HCT116 (cell line): ENCODE data around the gene OBP2B. TPM values are rescaled to one million over a fixed set of nuclear protein-coding genes. Genes with fewer than 3 reads are reported as not detected.

Experiments
- ATAC-seq: fragments of 200-7000 bp; cut with Tn5 transposase; 2 replicates; pipeline ENCODE4 v1.9.1; 2020; ENCODE audit warnings: mild to moderate bottlenecking, moderate library complexity
- BruUV-seq: library from RNA; stranded (reverse); fragments of 400-500 nt; replicated peaks from 2 replicates; lab custom pipeline; 2021; lab: Mats Ljungman, UMichigan
- CTCF ChIA-PET: fragments of 300-600 bp; sonication (Branson Sonifier 250); formaldehyde crosslinking; loops from one replicate; lab custom pipeline; 2021; ENCODE audit warnings: antibody characterized with exemption; lab: Charles Lee
- POLR2A ChIA-PET: fragments of 300-600, 350-600 bp; sonication (Branson Sonifier 250); formaldehyde crosslinking; loops from one replicate; lab custom pipeline; 2021; ENCODE audit warnings: antibody characterized with exemption; lab: Charles Lee
- RAD21 ChIA-PET, 2 experiments: fragments of 300-600 bp; sonication (Branson Sonifier 250); formaldehyde crosslinking; loops; one replicate each; lab custom pipeline; 2023; ENCODE audit warnings: low total read pairs in 2 of 2; ENCODE audit not compliant: uncharacterized antibody in 2 of 2, unreplicated experiment in 2 of 2, low non-redundant PET in 1 of 2; lab: Charles Lee
- DNase-seq: peaks from one replicate; pipeline ENCODE4 v3.0.0-alpha.2; 2010; ENCODE audit warnings: low read depth, low spot score
- H2AFZ ChIP-seq: fragments of 200-600 bp; shearing (Covaris generic), sonication (generic); 2 replicates; pipeline ENCODE4 v1.6.1; 2017; ENCODE audit warnings: low read depth, mixed run types, mixed read lengths, antibody characterized with exemption, low read length; ENCODE audit not compliant: poor library complexity, severe bottlenecking
- H3K27ac ChIP-seq: 2 replicates; pipeline ENCODE4 v1.5.1; 2012; ENCODE audit warnings: low read depth, low read length
- H3K27me3 ChIP-seq: fragments of 200-600 bp; sonication (generic); 2 replicates; pipeline ENCODE4 v1.6.1; 2016; ENCODE audit warnings: mixed run types, low read length, mixed read lengths; ENCODE audit not compliant: insufficient read depth
- H3K36me3 ChIP-seq, 2 experiments: fragments of 200-500 bp in 1 of 2; fragments of 200-600 bp in 1 of 2; sonication (Bioruptor generic) in 1 of 2; sonication (generic) in 1 of 2; 2 replicates each; pipeline versions ENCODE4 v1.5.1 to v1.6.1; 2014 to 2016; ENCODE audit warnings: low read length in 2 of 2, inconsistent platforms in 1 of 2, mixed read lengths in 1 of 2, mixed run types in 1 of 2; ENCODE audit not compliant: insufficient read depth in 2 of 2, control insufficient read depth in 1 of 2
- H3K4me1 ChIP-seq, 2 experiments: fragments of 200-600 bp in 1 of 2; sonication (generic) in 1 of 2; 2 replicates each; pipeline versions ENCODE4 v1.5.1 to v1.6.1; 2012 to 2017; ENCODE audit warnings: low read length in 2 of 2, inconsistent platforms in 1 of 2, mild to moderate bottlenecking in 1 of 2, mixed read lengths in 1 of 2, mixed run types in 1 of 2, moderate library complexity in 1 of 2; ENCODE audit not compliant: insufficient read depth in 2 of 2, control insufficient read depth in 1 of 2
- H3K4me2 ChIP-seq: fragments of 200-600 bp; sonication (generic); 2 replicates; pipeline ENCODE4 v1.6.1; 2017; ENCODE audit warnings: mixed run types, low read length, mixed read lengths
- H3K4me3 ChIP-seq, 2 experiments: fragments of 200-600 bp in 1 of 2; sonication (generic) in 1 of 2; replicated peaks in 1 of 2; 2 replicates each; pipeline ENCODE4 v1.5.1; 2011 to 2016; ENCODE audit warnings: low read length in 2 of 2, control low read depth in 1 of 2, low read depth in 1 of 2, mild to moderate bottlenecking in 1 of 2, mixed read lengths in 1 of 2, mixed run types in 1 of 2
- H3K79me2 ChIP-seq: fragments of 200-600 bp; sonication (generic); 2 replicates; pipeline ENCODE4 v1.6.1; 2017; ENCODE audit warnings: mild to moderate bottlenecking, mixed run types, low read length, moderate library complexity, mixed read lengths; ENCODE audit not compliant: insufficient read depth
- H3K9ac ChIP-seq: fragments of 200-600 bp; sonication (generic); 2 replicates; pipeline ENCODE4 v1.6.1; 2016; ENCODE audit warnings: low read length, mixed read lengths
- H3K9me2 ChIP-seq: fragments of 200-600 bp; sonication (generic), shearing (Covaris generic); 2 replicates; pipeline ENCODE4 v1.6.1; 2017; ENCODE audit warnings: mixed run types, mild to moderate bottlenecking, moderate library complexity; ENCODE audit not compliant: insufficient read depth
- H3K9me3 ChIP-seq, 2 experiments: fragments of 200-500 bp in 1 of 2; fragments of 200-600 bp in 1 of 2; sonication (Bioruptor generic) in 1 of 2; sonication (generic) in 1 of 2; 2 replicates each; pipeline ENCODE4 v1.6.1; 2014 to 2017; ENCODE audit warnings: low read length in 2 of 2, mixed read lengths in 2 of 2, inconsistent platforms in 1 of 2, low read depth in 1 of 2, mild to moderate bottlenecking in 1 of 2, mixed run types in 1 of 2, moderate library complexity in 1 of 2; ENCODE audit not compliant: control insufficient read depth in 1 of 2, insufficient read depth in 1 of 2
- H4K20me1 ChIP-seq: fragments of 200-600 bp; sonication (generic), shearing (Covaris generic); 2 replicates; pipeline ENCODE4 v1.6.1; 2017; ENCODE audit warnings: mixed run types, mild to moderate bottlenecking, moderate library complexity; ENCODE audit not compliant: insufficient read depth
- EZH2phosphoT487 ChIP-seq: fragments of 200-600 bp; IDR thresholded peaks from 2 replicates; pipeline ENCODE4 v1.6.1; 2018; ENCODE audit warnings: antibody characterized with exemption, borderline replicate concordance
- FOSL1 ChIP-seq: IDR thresholded peaks from 2 replicates; pipeline ENCODE4 v1.6.1; 2012; ENCODE audit warnings: low read depth
- POLR2A ChIP-seq: IDR thresholded peaks from 2 replicates; pipeline ENCODE4 v1.7.0; 2011; ENCODE audit warnings: borderline replicate concordance; ENCODE audit not compliant: insufficient read depth, insufficient read length; ENCODE audit errors: extremely low read depth
- SIN3A ChIP-seq: IDR thresholded peaks from 2 replicates; pipeline ENCODE4 v1.6.1; 2012; ENCODE audit warnings: low read depth
- SRF ChIP-seq: IDR thresholded peaks from 2 replicates; pipeline ENCODE4 v1.6.1; 2012; ENCODE audit warnings: low read depth
- YY1 ChIP-seq: IDR thresholded peaks from 2 replicates; pipeline ENCODE4 v1.6.1; 2011; ENCODE audit warnings: low read length, low read depth, moderate library complexity, mild to moderate bottlenecking; ENCODE audit not compliant: insufficient replicate concordance; ENCODE audit errors: extremely low read depth
- ZFX ChIP-seq: fragments of 450-650 bp; IDR thresholded peaks from 2 replicates; pipeline ENCODE4 v1.6.1; 2017
- intact Hi-C: fragments of 100-400 bp; cut with micrococcal nuclease; formaldehyde crosslinking; loops from 2 replicates; pipeline ENCODE4 v1.10.0; 2022
- total RNA-seq: library from RNA; stranded (reverse); gene quantifications from one replicate; pipeline ENCODE4 v1.2.1, GENCODE V29; 2021; ENCODE audit not compliant: unreplicated experiment
- TF ChIP-seq, protein P1 (sequence below): IDR thresholded peaks from 2 replicates; pipeline ENCODE4 v1.6.1; 2012
- TF ChIP-seq, protein P2 (sequence below): IDR thresholded peaks from 2 replicates; pipeline ENCODE4 v1.6.1; 2012
- TF ChIP-seq, protein P3 (sequence below), 3 experiments: fragments of 200-600 bp in 1 of 3; sonication (generic) in 1 of 3; IDR thresholded peaks in 2 of 3; conservative IDR thresholded peaks in 1 of 3; 2 replicates each; pipeline ENCODE4 v1.5.1; 2012 to 2017; ENCODE audit warnings: low read depth in 2 of 3, low read length in 2 of 3, antibody characterized with exemption in 1 of 3, borderline replicate concordance in 1 of 3, control low read depth in 1 of 3, mild to moderate bottlenecking in 1 of 3, mixed read lengths in 1 of 3, mixed run types in 1 of 3, moderate library complexity in 1 of 3; ENCODE audit not compliant: insufficient read depth in 1 of 3

OBP2B gene
- total RNA-seq, 1 experiment from 2014 or later = not detected

DNA sequence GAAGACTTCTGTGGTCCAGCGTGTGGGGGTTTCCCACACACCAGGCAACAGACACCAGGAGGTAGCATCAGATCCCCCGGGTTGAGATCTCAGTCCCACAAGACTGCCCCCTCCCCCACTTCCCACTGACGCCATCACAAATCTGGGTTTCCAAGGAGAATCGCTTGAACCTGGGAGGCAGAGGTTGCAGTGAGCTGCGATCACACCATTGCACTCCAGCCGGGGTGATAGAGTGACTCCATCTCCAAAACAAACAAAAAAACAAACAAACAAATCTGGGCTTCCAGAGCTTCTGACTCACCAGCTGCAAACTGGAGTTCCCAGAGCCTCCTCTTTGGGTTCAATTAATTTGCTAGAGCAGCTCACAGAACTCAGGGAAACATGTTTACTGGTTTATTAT lies 40.6 kb downstream of the OBP2B start:
- no peak overlapping the region for H3K27ac ChIP-seq
- DNase-seq (no peak), ATAC-seq (no peak)
- POLR2A ChIA-PET = no interaction called here
- no peak overlapping the region for H2AFZ ChIP-seq
- no peak overlapping the region for H3K4me3 ChIP-seq
- RAD21 ChIA-PET = no interaction called here
- H3K27me3 ChIP-seq = no peaks in the 10 kb centered on the region
- H3K9me2 ChIP-seq = no peaks in the 10 kb centered on the region
- H3K9me3 ChIP-seq = no peaks in the 10 kb centered on the region
- H3K9ac ChIP-seq = no peak overlapping the region
- H3K79me2 ChIP-seq = no peaks in the 10 kb centered on the region
- no peaks in the 10 kb centered on the region for H3K36me3 ChIP-seq
- CTCF ChIA-PET = interaction anchor here (0.9 kb wide), 1 partner anchor 18 kb away, joined by 3 read pairs; no protein-coding TSS in a partner anchor
- intact Hi-C loops = no loop called here
- no peak overlapping the region for H3K4me2 ChIP-seq
- BruUV-seq = no TSS peak
- TF ChIP-seq, protein P1, sequence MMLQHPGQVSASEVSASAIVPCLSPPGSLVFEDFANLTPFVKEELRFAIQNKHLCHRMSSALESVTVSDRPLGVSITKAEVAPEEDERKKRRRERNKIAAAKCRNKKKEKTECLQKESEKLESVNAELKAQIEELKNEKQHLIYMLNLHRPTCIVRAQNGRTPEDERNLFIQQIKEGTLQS = no peak
- TF ChIP-seq POLR2A = no peak
- TF ChIP-seq, protein P2, sequence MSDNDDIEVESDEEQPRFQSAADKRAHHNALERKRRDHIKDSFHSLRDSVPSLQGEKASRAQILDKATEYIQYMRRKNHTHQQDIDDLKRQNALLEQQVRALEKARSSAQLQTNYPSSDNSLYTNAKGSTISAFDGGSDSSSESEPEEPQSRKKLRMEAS = no peak
- TF ChIP-seq SIN3A = no peak
- TF ChIP-seq ZFX = no peak
- TF ChIP-seq YY1 = no peak
- TF ChIP-seq SRF = no peak
- TF ChIP-seq EZH2phosphoT487 = no peak
- no peak for TF ChIP-seq FOSL1
- TF ChIP-seq, protein P3, sequence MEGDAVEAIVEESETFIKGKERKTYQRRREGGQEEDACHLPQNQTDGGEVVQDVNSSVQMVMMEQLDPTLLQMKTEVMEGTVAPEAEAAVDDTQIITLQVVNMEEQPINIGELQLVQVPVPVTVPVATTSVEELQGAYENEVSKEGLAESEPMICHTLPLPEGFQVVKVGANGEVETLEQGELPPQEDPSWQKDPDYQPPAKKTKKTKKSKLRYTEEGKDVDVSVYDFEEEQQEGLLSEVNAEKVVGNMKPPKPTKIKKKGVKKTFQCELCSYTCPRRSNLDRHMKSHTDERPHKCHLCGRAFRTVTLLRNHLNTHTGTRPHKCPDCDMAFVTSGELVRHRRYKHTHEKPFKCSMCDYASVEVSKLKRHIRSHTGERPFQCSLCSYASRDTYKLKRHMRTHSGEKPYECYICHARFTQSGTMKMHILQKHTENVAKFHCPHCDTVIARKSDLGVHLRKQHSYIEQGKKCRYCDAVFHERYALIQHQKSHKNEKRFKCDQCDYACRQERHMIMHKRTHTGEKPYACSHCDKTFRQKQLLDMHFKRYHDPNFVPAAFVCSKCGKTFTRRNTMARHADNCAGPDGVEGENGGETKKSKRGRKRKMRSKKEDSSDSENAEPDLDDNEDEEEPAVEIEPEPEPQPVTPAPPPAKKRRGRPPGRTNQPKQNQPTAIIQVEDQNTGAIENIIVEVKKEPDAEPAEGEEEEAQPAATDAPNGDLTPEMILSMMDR (IDR thresholded peaks at IDR 0.05 in 2 of 3, conservative IDR thresholded peaks at IDR 0.05 in 1 of 3; ENCODE audit: borderline replicate concordance in 1 of 3, insufficient read depth in 1 of 3, low read depth in 2 of 3, low read length in 2 of 3) = no peak
- H4K20me1 ChIP-seq = no peaks in the 10 kb centered on the region
- H3K4me1 ChIP-seq = no peaks in the 10 kb centered on the region
